B cell (primary cell): ENCODE measurements around the gene S100A4. TPM values are rescaled to one million over a fixed set of nuclear protein-coding genes. Genes with fewer than 3 reads are reported as not detected.

ENCODE experiments used
- ATAC-seq: fragments of 200-7000 bp; cut with Tn5 transposase; one replicate; pipeline ENCODE4 v1.10.0; 2021; ENCODE audit warnings: low read depth, mild to moderate bottlenecking, moderate number of reproducible peaks, moderate library complexity
- CTCF ChIA-PET: fragments of 350-600 bp; sonication (Branson Sonifier 250); formaldehyde crosslinking; loops from one replicate; lab custom pipeline; 2021; ENCODE audit warnings: antibody characterized with exemption, inconsistent platforms; lab: Charles Lee
- POLR2A ChIA-PET: fragments of 350-600 bp; sonication (Branson Sonifier 250); formaldehyde crosslinking; loops from one replicate; lab custom pipeline; 2021; ENCODE audit warnings: antibody characterized with exemption; lab: Charles Lee
- DNase-seq: peaks from one replicate; pipeline ENCODE4 v3.0.0; 2013
- H2AFZ ChIP-seq: 2 replicates; pipeline ENCODE4 v1.6.1; 2012; ENCODE audit warnings: mild to moderate bottlenecking, low read depth, low read length; ENCODE audit not compliant: insufficient read depth, poor library complexity, severe bottlenecking
- H3K27ac ChIP-seq, 2 donors: 1 replicate in 1 of 2; 2 replicates in 1 of 2; pipeline ENCODE4 v1.5.1; 2012 to 2013; ENCODE audit warnings: low read length in 2 of 2, mild to moderate bottlenecking in 2 of 2, moderate library complexity in 1 of 2
- H3K27me3 ChIP-seq, 4 experiments: fragments of 200-600 bp in 1 of 4; sonication (generic) in 1 of 4; replicated peaks in 1 of 4; 1 replicate in 2 of 4; 2 replicates in 2 of 4; pipeline versions ENCODE4 v1.6.1 to v1.7.0; 2013 to 2016; ENCODE audit warnings: low read length in 3 of 4, mild to moderate bottlenecking in 2 of 4, mixed read lengths in 1 of 4, moderate library complexity in 1 of 4; ENCODE audit not compliant: insufficient read depth in 4 of 4, control insufficient read depth in 3 of 4; ENCODE audit errors: control extremely low read depth in 1 of 4
- H3K36me3 ChIP-seq, 2 experiments: replicated peaks in 1 of 2; 1 replicate in 1 of 2; 2 replicates in 1 of 2; pipeline versions ENCODE4 v1.6.1 to v1.7.1; 2013; ENCODE audit warnings: low read length in 1 of 2; ENCODE audit not compliant: insufficient read depth in 2 of 2, control insufficient read depth in 1 of 2; ENCODE audit errors: control extremely low read depth in 1 of 2, extremely low read depth in 1 of 2
- H3K4me1 ChIP-seq, 2 donors: fragments of 200-600 bp in 1 of 2; sonication (generic) in 1 of 2; 1 replicate in 1 of 2; 2 replicates in 1 of 2; pipeline versions ENCODE4 v1.5.1 to v1.6.1; 2013 to 2017; ENCODE audit warnings: low read length in 2 of 2; ENCODE audit not compliant: control insufficient read depth in 2 of 2, insufficient read depth in 2 of 2
- H3K4me2 ChIP-seq: replicated peaks from 2 replicates; pipeline ENCODE3; 2012; ENCODE audit warnings: mild to moderate bottlenecking, low read depth, low read length; ENCODE audit not compliant: poor library complexity, severe bottlenecking
- H3K4me3 ChIP-seq, 5 experiments: fragments of 200-600 bp in 1 of 5; sonication (generic) in 1 of 5; 1 replicate in 3 of 5; 2 replicates in 2 of 5; pipeline versions ENCODE4 v1.5.1 to v1.7.0; 2011 to 2016; ENCODE audit warnings: low read length in 4 of 5, mild to moderate bottlenecking in 4 of 5, low read depth in 2 of 5, control low read depth in 1 of 5, moderate library complexity in 1 of 5; ENCODE audit not compliant: insufficient read depth in 1 of 5; ENCODE audit errors: control extremely low read depth in 1 of 5, extremely low read depth in 1 of 5
- H3K79me2 ChIP-seq: fragments of 200-600 bp; sonication (generic); one replicate; pipeline ENCODE4 v1.6.0; 2016; ENCODE audit warnings: low read length; ENCODE audit not compliant: control insufficient read depth, insufficient read depth
- H3K9ac ChIP-seq: fragments of 200-600 bp; sonication (generic); 2 replicates; pipeline ENCODE4 v1.6.1; 2017; ENCODE audit warnings: mild to moderate bottlenecking, low read length, moderate library complexity
- H3K9me3 ChIP-seq, 3 donors: one replicate each; pipeline versions ENCODE4 v1.6.1 to v1.7.1; 2013; ENCODE audit warnings: low read length in 2 of 3; ENCODE audit not compliant: control insufficient read depth in 2 of 3, insufficient read depth in 1 of 3; ENCODE audit errors: control extremely low read depth in 1 of 3
- H4K20me1 ChIP-seq: 2 replicates; pipeline ENCODE4 v1.6.0; 2012; ENCODE audit warnings: mild to moderate bottlenecking, low read length; ENCODE audit not compliant: insufficient read depth, control insufficient read depth, poor library complexity, severe bottlenecking
- H3K27ac Mint-ChIP-seq: one replicate; pipeline ENCODE4 v1.8.0; 2021; ENCODE audit warnings: mixed read lengths
- H3K27me3 Mint-ChIP-seq: one replicate; pipeline ENCODE4 v1.8.0; 2021; ENCODE audit warnings: mixed read lengths
- H3K4me1 Mint-ChIP-seq: one replicate; pipeline ENCODE4 v1.8.0; 2021; ENCODE audit warnings: mixed read lengths
- H3K4me3 Mint-ChIP-seq: one replicate; pipeline ENCODE4 v1.8.0; 2021; ENCODE audit warnings: mixed read lengths
- H3K9me3 Mint-ChIP-seq: one replicate; pipeline ENCODE4 v1.8.0; 2022; ENCODE audit warnings: mixed read lengths; ENCODE audit not compliant: insufficient read depth
- EZH2 ChIP-seq: IDR thresholded peaks from 2 replicates; pipeline ENCODE4 v1.6.1; 2012; ENCODE audit warnings: borderline replicate concordance, low read depth, mild to moderate bottlenecking, moderate library complexity, low read length; ENCODE audit not compliant: insufficient read depth, poor library complexity, severe bottlenecking
- WGBS: methylation state at CpG from one replicate; pipeline ENCODE4 v1.1.5; 2013; ENCODE audit warnings: missing lambda C conversion rate; ENCODE audit not compliant: insufficient coverage; 5-methylcytosine and 5-hydroxymethylcytosine counted together
- intact Hi-C: fragments of 100-400 bp; cut with micrococcal nuclease; formaldehyde crosslinking; loops from one replicate; pipeline ENCODE4 v1.10.0; 2022
- polyA plus RNA-seq: library from polyadenylated mRNA; depleted of rRNA; stranded (reverse); fragments of >200 nt; gene quantifications from 2 replicates; pipeline ENCODE4 v1.2.3, GENCODE V29; 2012
- total RNA-seq, 2 donors: library from RNA; stranded (reverse); fragments of 120-200 nt in 1 of 2; gene quantifications; 1 replicate in 1 of 2; 2 replicates in 1 of 2; pipeline versions ENCODE4 v1.2.3 to v1.2.4, GENCODE V29; 2013 to 2022
- TF ChIP-seq, protein P1 (sequence below): fragments of 200-600 bp; IDR thresholded peaks from one replicate; pipeline ENCODE4 v1.8.0; 2022; ENCODE audit warnings: antibody characterized with exemption, mild to moderate bottlenecking

The S100A4 gene
- total and polyA plus RNA-seq, 2 donors (not counting 1 experiment from before 2014, with no cell fraction given): 62.7 to 150 TPM

DNA sequence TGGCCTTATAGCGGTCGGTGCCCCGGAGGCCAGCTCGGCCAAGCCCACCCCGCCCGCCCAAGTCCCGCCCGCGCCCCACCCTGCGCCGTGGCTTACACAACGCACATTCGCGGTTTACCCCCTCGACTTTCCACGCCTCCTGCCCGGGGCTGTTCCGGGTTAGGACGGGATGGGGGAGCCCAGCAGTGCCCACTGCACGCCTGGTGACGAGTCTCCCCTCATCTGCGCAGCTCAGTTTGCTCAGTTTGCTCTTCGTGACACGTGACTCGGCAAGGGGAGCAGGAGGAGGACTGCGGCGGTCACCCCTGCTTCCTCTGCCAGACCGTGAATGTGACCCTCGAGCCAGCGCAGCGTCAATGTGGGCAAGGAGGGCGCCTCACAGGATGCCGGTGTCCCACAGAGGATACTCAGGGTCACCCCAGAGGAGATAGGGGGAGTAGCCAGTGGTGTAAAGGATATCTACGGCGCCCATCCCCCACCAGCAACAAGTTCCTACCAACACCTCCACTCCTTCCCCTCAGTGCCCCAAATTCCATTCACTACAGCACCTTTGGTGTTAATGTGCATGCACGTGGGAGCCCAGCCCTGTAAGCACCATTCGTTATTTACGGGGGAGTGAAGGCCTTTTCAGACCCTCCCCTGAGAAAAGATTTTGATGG lies 9.5 kb downstream of the S100A4 start:
- H2AFZ ChIP-seq: peak overlapping the region; percentile 96

More for the DNA sequence above, 9.5 kb downstream of the S100A4 start:
- TF ChIP-seq, protein P1, sequence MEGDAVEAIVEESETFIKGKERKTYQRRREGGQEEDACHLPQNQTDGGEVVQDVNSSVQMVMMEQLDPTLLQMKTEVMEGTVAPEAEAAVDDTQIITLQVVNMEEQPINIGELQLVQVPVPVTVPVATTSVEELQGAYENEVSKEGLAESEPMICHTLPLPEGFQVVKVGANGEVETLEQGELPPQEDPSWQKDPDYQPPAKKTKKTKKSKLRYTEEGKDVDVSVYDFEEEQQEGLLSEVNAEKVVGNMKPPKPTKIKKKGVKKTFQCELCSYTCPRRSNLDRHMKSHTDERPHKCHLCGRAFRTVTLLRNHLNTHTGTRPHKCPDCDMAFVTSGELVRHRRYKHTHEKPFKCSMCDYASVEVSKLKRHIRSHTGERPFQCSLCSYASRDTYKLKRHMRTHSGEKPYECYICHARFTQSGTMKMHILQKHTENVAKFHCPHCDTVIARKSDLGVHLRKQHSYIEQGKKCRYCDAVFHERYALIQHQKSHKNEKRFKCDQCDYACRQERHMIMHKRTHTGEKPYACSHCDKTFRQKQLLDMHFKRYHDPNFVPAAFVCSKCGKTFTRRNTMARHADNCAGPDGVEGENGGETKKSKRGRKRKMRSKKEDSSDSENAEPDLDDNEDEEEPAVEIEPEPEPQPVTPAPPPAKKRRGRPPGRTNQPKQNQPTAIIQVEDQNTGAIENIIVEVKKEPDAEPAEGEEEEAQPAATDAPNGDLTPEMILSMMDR: no peak
- no peak for TF ChIP-seq EZH2
- Mint-ChIP-seq H3K27ac (peak overlapping the region; percentile 96), H3K4me3 (peak overlapping the region; percentile 95), H3K9me3 (no peaks in the 10 kb centered on the region), H3K27me3 (no peaks in the 10 kb centered on the region), H3K4me1 (peaks cover 58% of the 10 kb centered on the region)
- Histone ChIP-seq H3K27me3 (no peaks in the 10 kb centered on the region), H3K4me1 (peaks cover 51 to 60% of the 10 kb centered on the region in 2 donors), H3K36me3 (peaks cover 0 to 4% of the 10 kb centered on the region in 2 experiments), H4K20me1 (no peaks in the 10 kb centered on the region), H3K4me3 (peak overlapping the region; percentile 19 to 95 (median 85)), H3K9ac (peak overlapping the region; percentile 86), H3K27ac (peak overlapping the region; percentile 83 to 84), H3K9me3 (peaks cover 0 to 9% (median 0%) of the 10 kb centered on the region in 3 donors), H3K4me2 (peak overlapping the region; percentile 96), H3K79me2 (peaks cover 10% of the 10 kb centered on the region)
- intact Hi-C loops: loop anchor here (1.0 to 10.0 kb wide), 3 partner anchors 9 to 139 kb away; partner anchors contain the start of genes CHTOP, ILF2, NPR1 and S100A4
- 3% methylated on average over 26 of the region's 38 CpGs for WGBS
- DNase-seq (peak; percentile 74), ATAC-seq (peak; percentile 78)
- CTCF ChIA-PET: interaction anchor here (0.5 to 10.9 kb wide), 9 partner anchors 11 to 307 kb away, joined by 3 to 189 read pairs (median 6); partner anchors contain the start of genes S100A2, S100A3 and S100A4
- POLR2A ChIA-PET: interaction anchor here (0.7 to 2.8 kb wide), 9 partner anchors 9 to 684 kb away, joined by 3 to 20 read pairs (median 5); partner anchors contain the start of genes INTS3, S100A2 and S100A4
